ENCODE data around the gene DARS1.

Gene DARS1

DNA sequence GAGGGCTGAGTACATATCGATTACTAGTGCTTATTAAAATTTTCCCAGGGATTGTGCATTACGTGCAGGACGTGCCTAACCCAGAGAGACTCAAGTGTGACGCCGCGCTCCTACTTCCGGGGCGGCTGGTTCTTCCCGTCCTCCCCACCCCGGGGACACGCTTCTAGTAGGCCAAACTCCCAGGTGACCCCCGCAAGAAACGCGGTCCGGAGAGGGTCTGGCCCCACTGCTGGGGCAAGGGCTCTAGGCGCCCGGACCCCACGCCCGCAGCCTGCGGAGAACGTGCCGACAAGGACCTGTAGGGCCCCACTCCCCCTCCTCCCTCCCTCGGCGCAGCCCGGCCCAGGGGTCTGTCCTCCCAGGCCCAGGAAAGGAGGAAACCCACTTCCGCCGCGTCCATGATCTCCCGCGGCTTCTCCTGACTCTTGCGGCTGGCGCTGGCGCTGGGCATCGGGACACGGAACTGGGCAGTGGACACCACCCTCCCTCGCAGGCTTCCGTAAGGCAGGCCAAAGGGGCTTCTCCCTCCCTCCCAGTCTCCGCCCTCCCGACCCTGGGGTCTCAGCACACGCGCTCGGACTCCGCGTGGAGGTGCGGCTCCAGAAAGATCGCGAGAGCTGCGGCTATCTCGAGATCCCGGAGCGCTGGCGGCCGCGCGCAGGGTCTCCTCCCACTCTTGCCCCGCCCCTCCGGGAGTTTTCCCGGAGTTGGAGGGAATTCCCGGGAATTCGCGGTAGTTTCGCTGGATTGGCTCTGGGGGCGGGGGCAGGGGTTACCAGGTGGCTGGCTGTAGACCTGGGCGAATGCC, at the start of gene DARS1:
TSS of gene DARS1 (minus strand) at position 609 of the 808 bp plus-strand sequence. CDS start at position 451, 158 bp downstream.
- in situ Hi-C loops (cut with MboI; ENCODE audit: low pct_unique_long_range_greater_than_20kb, low sequenced_read_pairs): no loop called here
- DNase-seq: peak; percentile 91

DNA sequence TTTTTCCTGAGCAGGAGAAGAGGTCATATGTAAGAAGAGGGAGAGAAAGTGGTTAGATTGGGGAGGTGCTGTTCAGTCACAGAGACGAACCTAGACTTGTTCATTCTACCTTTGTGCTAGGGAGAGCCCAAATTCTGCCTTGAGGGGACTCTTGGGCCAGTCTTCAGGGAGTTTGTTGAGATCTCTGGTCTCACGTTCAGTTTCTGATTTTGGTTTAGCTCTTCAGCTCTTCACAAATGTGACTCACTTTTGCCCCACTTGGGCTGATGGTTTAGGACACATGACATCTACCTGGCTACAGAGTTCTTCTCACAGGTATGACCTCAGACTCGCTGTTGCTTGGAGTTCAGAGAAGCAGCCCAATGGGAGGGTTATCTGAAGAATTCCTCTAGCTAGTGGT, 49.2 kb upstream of the DARS1 start:
- no peak for DNase-seq
- in situ Hi-C loops (cut with MboI; ENCODE audit: low pct_unique_long_range_greater_than_20kb, low sequenced_read_pairs): no loop called here

DNA sequence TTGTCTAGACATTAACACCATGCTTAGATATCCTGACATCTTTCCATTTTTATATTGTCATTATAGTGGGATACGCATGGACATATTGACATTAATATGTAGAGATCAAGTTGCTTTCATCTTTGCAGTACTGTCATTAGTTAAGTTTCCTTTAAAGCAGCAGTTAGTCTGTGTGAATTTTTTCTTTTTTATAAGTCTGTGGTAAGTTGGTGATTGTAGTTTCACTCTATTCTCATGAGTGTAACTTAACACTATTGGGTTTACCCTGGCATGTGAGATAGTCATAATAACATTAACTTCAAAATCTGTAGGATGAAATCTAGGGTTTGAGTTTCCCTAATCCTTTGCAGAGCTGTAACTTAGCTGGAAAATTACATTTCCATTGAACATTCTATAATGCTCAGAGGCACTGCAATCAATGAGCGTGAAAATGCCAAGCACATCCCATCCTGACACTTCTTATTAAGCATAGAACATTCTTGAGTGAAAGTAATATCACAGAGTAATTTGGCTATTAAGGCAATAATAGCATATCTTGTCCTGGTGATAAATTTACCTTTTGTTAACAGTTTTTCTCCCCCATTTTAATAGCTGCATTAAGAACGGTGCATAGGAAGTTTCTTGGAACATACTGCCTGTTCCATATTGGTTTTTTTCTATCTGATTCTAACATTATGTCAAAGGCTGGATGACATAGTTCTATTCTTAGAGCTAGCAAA, 47.5 kb upstream of the DARS1 start:
- no peak for DNase-seq
- in situ Hi-C loops (cut with MboI; ENCODE audit: low pct_unique_long_range_greater_than_20kb, low sequenced_read_pairs): no loop called here

DNA sequence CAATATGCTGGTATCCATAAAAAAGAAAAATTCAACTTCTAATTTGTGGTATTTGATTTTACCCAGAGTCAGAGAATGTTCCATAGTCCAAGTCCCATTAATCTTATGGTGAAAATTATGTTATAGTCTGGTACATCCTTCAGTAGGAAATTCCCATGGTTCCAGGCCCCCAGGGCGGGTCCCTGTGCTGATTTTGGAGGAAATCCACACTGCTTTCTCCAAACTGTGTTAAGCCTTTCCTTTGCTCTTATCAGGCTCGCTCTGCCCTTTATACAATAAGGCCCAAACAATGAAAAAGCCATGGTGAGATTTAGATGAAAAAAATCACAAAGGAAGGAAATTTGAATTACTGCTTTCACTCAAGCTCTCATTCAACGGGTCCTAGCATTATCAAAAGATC, 46.8 kb upstream of the DARS1 start:
- in situ Hi-C loops (cut with MboI; ENCODE audit: low pct_unique_long_range_greater_than_20kb, low sequenced_read_pairs): no loop called here
- no peak for DNase-seq

DNA sequence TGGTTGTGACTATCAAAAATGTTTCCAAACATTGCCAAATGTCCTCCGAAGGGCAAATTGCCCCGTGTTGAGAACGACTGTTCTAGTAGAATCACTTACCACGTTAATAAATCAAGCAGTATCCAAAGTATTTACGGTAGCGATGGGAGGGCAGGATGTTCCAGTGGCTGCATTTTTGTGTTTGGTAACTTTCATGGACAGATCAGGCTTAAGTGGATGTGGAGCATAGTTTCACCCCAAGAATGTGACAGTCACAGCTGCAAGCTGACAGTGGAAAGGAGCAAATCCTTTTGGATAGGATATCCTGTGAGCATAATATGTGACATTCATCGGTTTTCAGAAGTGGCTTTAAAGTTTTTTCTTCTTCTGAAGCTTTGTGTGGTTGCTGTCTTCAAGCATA, 46.3 kb upstream of the DARS1 start:
- DNase-seq: no peak
- in situ Hi-C loops (cut with MboI; ENCODE audit: low pct_unique_long_range_greater_than_20kb, low sequenced_read_pairs): no loop called here

DNA sequence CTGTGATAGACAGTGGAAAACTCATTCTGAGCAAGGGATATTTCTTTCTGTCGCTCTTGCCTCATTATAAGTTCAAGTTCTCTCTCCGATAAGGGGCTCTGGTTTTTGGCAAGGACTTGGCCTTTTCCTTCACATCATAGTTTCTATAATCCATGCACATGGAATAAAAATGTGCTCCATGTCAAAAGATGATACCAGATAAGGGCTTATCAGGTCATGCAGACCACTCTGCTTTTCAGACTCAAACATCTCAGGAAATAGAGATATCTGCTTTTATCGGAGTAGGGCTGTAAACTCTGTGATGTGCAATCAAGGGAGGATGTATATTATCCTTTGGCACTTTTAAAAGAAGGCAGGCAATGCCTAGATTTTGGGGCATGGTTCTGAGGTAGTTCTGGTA, 45.0 kb upstream of the DARS1 start:
- peak; percentile 57 for DNase-seq
- in situ Hi-C loops (cut with MboI; ENCODE audit: low pct_unique_long_range_greater_than_20kb, low sequenced_read_pairs): no loop called here

- DNase-seq: no peak
- in situ Hi-C loops (cut with MboI; ENCODE audit: low pct_unique_long_range_greater_than_20kb, low sequenced_read_pairs): no loop called here
Observed at GRCh38 chr2:136029149-136029548, 43.7 kb upstream of the DARS1 start.

GRCh38 chr2:136028001-136028400, 42.6 kb upstream of the DARS1 start:
- no peak for DNase-seq
- in situ Hi-C loops (cut with MboI; ENCODE audit: low pct_unique_long_range_greater_than_20kb, low sequenced_read_pairs): no loop called here

DNA sequence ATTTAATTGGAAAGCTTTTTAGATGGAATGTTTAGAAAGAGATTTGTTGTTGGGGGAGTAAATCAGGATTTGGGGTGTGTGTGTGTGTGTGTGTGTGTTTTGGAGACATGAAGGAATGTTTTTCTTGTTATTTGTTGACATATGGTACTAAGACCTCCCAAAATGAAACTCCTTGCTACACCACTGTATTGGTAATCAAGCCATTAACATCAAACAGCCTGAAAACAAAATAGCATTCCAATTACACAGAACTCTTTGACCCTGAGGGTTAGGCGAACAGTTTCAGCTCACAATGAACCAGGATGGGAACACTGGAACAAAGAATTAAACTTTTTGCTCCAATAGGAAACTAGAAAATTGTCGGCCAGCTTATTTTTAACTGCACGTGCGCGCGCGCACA, 41.7 kb upstream of the DARS1 start:
- in situ Hi-C loops (cut with MboI; ENCODE audit: low pct_unique_long_range_greater_than_20kb, low sequenced_read_pairs): no loop called here
- no peak for DNase-seq

DNA sequence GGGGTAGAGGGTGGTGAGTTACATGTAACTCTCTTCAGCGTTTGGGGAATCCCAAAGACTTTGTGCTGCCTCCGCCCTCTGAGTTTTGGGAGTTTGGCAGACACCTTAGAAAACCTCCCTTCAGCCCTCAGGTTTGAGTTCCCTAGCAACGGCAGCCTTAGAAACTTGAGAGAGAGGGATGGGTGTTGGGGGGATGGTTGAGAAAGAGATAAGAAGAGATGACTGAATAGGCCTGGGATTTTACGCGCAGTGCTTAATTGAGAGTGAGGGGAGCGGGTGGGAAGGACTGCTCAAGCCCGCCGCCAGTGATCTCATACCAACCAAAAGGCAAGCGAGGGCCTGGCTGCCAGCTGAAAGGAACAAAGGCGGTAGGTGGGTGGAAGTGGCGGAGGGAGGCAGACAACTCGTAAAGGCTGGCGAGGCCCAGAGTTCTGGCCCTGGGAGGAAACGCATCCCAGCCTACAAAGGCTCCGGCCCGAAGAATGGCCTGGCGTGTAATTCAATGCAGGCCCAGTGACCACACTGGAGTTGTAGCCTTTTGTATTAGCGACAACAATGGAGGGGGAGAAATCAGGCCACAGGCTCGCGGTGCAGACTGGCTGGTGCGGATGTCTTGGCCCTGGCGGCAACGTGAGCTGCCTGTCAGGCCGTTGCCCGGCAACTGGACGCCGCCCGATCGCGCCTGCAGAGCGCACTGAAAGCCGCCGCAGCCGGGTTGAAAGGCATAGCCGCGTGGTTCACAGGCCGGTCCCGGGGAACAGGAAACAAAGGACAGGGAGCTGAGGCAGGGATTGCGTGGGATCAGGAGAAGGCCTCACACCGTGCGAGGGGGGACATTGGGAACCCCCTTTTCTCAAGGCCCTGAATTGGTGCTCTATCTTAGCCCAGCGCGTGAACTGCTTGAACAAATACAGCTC, 39.9 kb upstream of the DARS1 start:
- no peak for DNase-seq
- in situ Hi-C loops (cut with MboI; ENCODE audit: low pct_unique_long_range_greater_than_20kb, low sequenced_read_pairs): no loop called here

GRCh38 chr2:136024616-136025015, 39.2 kb upstream of the DARS1 start:
- DNase-seq: no peak
- in situ Hi-C loops (cut with MboI; ENCODE audit: low pct_unique_long_range_greater_than_20kb, low sequenced_read_pairs): no loop called here

DNA sequence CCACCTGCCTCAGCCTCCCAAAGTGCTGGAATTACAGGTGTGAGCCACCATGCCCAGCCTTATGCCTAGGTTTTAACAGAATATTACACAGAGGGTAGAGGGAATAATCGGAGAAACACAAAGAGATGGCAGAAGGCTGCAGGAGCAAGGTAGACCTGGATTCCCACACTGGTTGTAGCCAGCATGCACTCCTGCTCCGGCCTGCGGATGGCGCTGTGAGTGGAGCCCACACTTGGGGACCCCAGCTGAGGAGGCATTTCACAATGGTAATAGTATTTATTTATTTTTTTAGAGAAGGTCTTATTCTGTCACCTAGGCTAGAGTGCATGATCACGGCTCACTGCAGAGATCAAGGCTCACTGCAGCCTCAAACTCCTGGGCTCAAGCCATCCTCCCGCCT, 38.8 kb upstream of the DARS1 start:
- DNase-seq: no peak
- in situ Hi-C loops (cut with MboI; ENCODE audit: low pct_unique_long_range_greater_than_20kb, low sequenced_read_pairs): no loop called here

- DNase-seq: no peak
- in situ Hi-C loops (cut with MboI; ENCODE audit: low pct_unique_long_range_greater_than_20kb, low sequenced_read_pairs): no loop called here
Observed at GRCh38 chr2:136023416-136023815, 38.0 kb upstream of the DARS1 start.

GRCh38 chr2:136022396-136023146, 37.1 kb upstream of the DARS1 start:
- in situ Hi-C loops (cut with MboI; ENCODE audit: low pct_unique_long_range_greater_than_20kb, low sequenced_read_pairs): no loop called here
- DNase-seq: peak; percentile 61

GRCh38 chr2:136021976-136022375, 36.5 kb upstream of the DARS1 start:
- in situ Hi-C loops (cut with MboI; ENCODE audit: low pct_unique_long_range_greater_than_20kb, low sequenced_read_pairs): no loop called here

GRCh38 chr2:136021406-136021805, 36.0 kb upstream of the DARS1 start:
- DNase-seq: no peak
- in situ Hi-C loops (cut with MboI; ENCODE audit: low pct_unique_long_range_greater_than_20kb, low sequenced_read_pairs): no loop called here

More at GRCh38 chr2:136021976-136022375, 36.5 kb upstream of the DARS1 start:
- DNase-seq: no peak

- no peak for DNase-seq
Observed at GRCh38 chr2:136020831-136021230, 35.4 kb upstream of the DARS1 start.

GRCh38 chr2:136019825-136020224, 34.4 kb upstream of the DARS1 start:
- DNase-seq: no peak
- in situ Hi-C loops (cut with MboI; ENCODE audit: low pct_unique_long_range_greater_than_20kb, low sequenced_read_pairs): no loop called here

More at GRCh38 chr2:136020831-136021230, 35.4 kb upstream of the DARS1 start:
- in situ Hi-C loops (cut with MboI; ENCODE audit: low pct_unique_long_range_greater_than_20kb, low sequenced_read_pairs): no loop called here

DNA sequence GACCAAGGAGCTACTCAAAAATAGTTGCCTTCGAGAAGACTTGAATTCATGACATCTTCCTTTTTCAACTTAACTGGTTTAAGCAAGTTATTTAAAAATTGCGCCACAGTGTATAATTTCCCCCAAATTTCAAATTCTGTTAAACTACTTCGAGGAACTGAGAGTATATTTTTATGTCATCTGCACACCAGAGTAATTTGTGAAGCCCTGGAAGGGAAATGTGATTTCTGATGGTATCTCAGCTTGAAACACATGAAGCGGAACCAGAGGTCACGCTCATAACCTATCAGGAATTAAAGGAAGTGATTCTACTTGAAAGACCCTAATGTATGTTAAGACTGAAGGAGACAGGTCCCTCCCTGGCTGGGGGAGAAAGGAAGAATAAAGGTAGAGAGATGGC, 33.9 kb upstream of the DARS1 start:
- DNase-seq: peak; percentile 76

More for the DNA sequence above, 33.9 kb upstream of the DARS1 start:
- in situ Hi-C loops (cut with MboI; ENCODE audit: low pct_unique_long_range_greater_than_20kb, low sequenced_read_pairs): no loop called here
